ENCODE results near the gene MGAT3. TPM values are rescaled to one million over a fixed set of nuclear protein-coding genes. Genes with fewer than 3 reads are reported as not detected.

Gene MGAT3
- total RNA-seq, 1 experiment from 2014 or later, result 5.0 TPM

- no peak overlapping the region for H4K91ac ChIP-seq (ENCODE audit: insufficient read length, low read depth, low read length)
- no peaks in the 10 kb centered on the region for H3K79me1 ChIP-seq (ENCODE audit: insufficient read depth, low read depth, low read length, poor library complexity, severe bottlenecking)
- H3K4ac ChIP-seq (ENCODE audit: low read depth, low read length), result no peak overlapping the region
- no peak overlapping the region for H2BK15ac ChIP-seq (ENCODE audit: low read depth, low read length)
- no peaks in the 10 kb centered on the region for H3K79me2 ChIP-seq (ENCODE audit: insufficient read depth, low read length)
- H3K9me3 ChIP-seq (ENCODE audit: control insufficient read depth, low read depth, low read length), result no peaks in the 10 kb centered on the region
- H3K27me3 ChIP-seq (ENCODE audit: insufficient read depth, low read length), result no peaks in the 10 kb centered on the region
- H3K23me2 ChIP-seq (ENCODE audit: insufficient read length, low read depth, low read length, poor library complexity, severe bottlenecking), result peaks cover 5% of the 10 kb centered on the region
- H3K56ac ChIP-seq (ENCODE audit: insufficient read length, low read depth, low read length), result no peak overlapping the region
- peaks cover 4 to 27% of the 10 kb centered on the region in 2 experiments for H3K4me1 Mint-ChIP-seq
- H3K18ac ChIP-seq (ENCODE audit: insufficient read length, low read depth, low read length), result no peak overlapping the region
- no peak overlapping the region for H4K8ac ChIP-seq (replicated peaks; ENCODE audit: insufficient read length, low read depth, low read length)
- no peak overlapping the region for H3K4me2 ChIP-seq (ENCODE audit: insufficient read depth, insufficient read length, low read length)
- H2BK20ac ChIP-seq (ENCODE audit: low read depth, low read length, poor library complexity, severe bottlenecking), result no peak overlapping the region
- no CpG with 5 or more reads among the region's 8 CpGs for WGBS (ENCODE audit: extremely low coverage, insufficient read length, low lambda C conversion rate)
- peaks cover 23% of the 10 kb centered on the region for H3K27me3 Mint-ChIP-seq (ENCODE audit: low read depth)
- H2BK120ac ChIP-seq (ENCODE audit: low read depth, low read length, poor library complexity, severe bottlenecking), result no peak overlapping the region
- H2BK12ac ChIP-seq (ENCODE audit: insufficient read length, low read depth, low read length), result no peak overlapping the region
- no peak overlapping the region for H3K23ac ChIP-seq (ENCODE audit: insufficient read length, low read depth, low read length)
- no peak for TF ChIP-seq CTCF (conservative IDR thresholded peaks at IDR 0.05)
- no peaks in the 10 kb centered on the region; the same call in 1 of the 2 replicates for H3K4me1 ChIP-seq (ENCODE audit: insufficient read depth, low read length)
- H3K9ac ChIP-seq (ENCODE audit: extremely low read depth, insufficient read length, low read length), result no peak overlapping the region
- no peak overlapping the region for H3K27ac Mint-ChIP-seq
- H3T11ph ChIP-seq (ENCODE audit: low read length), result no peak overlapping the region
- no peak overlapping the region for H3K27ac ChIP-seq (ENCODE audit: insufficient read length, low read depth, low read length)
- no peaks in the 10 kb centered on the region for H3K36me3 Mint-ChIP-seq (ENCODE audit: insufficient read depth in 1 of 3, low read depth in 3 of 3)
- no peak for DNase-seq
- H4K5ac ChIP-seq (ENCODE audit: insufficient read length, low read depth, low read length), result no peak overlapping the region
- no peaks in the 10 kb centered on the region for H3K9me3 Mint-ChIP-seq
- H2AK5ac ChIP-seq (ENCODE audit: insufficient read length, low read length), result no peak overlapping the region
- H3K14ac ChIP-seq (ENCODE audit: insufficient read depth, low read length), result no peak overlapping the region
- H2BK5ac ChIP-seq (ENCODE audit: insufficient read length, low read length), result no peak overlapping the region
- no peak overlapping the region for H2AFZ ChIP-seq (ENCODE audit: low read length)
- H4K20me1 ChIP-seq (ENCODE audit: control insufficient read depth, insufficient read depth, insufficient read length), result no peaks in the 10 kb centered on the region
- no peak overlapping the region for H3K4me3 Mint-ChIP-seq
These were observed 17.6 kb upstream of the MGAT3 start for GRCh38 chr22:39439170-39439569.

Measured in H9 (cell line).